Lower leg skin (tissue), 3 donors: Measurements from ENCODE around the gene MCM7.

ENCODE experiments used
- POLR2A ChIP-seq, 2 donors: fragments of 450-650 bp; IDR thresholded peaks; one replicate each; pipeline ENCODE4 v1.6.1; 2016 to 2017; ENCODE audit warnings: antibody characterized with exemption in 2 of 2, mild to moderate bottlenecking in 1 of 2, moderate library complexity in 1 of 2
- TF ChIP-seq, protein P1 (sequence below), 3 donors: fragments of 450-650 bp; IDR thresholded peaks; one replicate each; pipeline ENCODE4 v1.5.1; 2016; ENCODE audit warnings: antibody characterized with exemption in 3 of 3, mild to moderate bottlenecking in 3 of 3, moderate library complexity in 2 of 3

GRCh38 chr7:100080907-100081534 is 20.2 kb downstream of the MCM7 start:
- TF ChIP-seq, protein P1, sequence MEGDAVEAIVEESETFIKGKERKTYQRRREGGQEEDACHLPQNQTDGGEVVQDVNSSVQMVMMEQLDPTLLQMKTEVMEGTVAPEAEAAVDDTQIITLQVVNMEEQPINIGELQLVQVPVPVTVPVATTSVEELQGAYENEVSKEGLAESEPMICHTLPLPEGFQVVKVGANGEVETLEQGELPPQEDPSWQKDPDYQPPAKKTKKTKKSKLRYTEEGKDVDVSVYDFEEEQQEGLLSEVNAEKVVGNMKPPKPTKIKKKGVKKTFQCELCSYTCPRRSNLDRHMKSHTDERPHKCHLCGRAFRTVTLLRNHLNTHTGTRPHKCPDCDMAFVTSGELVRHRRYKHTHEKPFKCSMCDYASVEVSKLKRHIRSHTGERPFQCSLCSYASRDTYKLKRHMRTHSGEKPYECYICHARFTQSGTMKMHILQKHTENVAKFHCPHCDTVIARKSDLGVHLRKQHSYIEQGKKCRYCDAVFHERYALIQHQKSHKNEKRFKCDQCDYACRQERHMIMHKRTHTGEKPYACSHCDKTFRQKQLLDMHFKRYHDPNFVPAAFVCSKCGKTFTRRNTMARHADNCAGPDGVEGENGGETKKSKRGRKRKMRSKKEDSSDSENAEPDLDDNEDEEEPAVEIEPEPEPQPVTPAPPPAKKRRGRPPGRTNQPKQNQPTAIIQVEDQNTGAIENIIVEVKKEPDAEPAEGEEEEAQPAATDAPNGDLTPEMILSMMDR (IDR thresholded peaks at IDR 0.05), result no peak
- TF ChIP-seq POLR2A (IDR thresholded peaks at IDR 0.05), result no peak
